Osteocyte (in vitro differentiated cells): ENCODE results near the gene LDB1. TPM values are rescaled to one million over a fixed set of nuclear protein-coding genes. Genes with fewer than 3 reads are reported as not detected.
A peak's percentile ranks its signal among the peaks of the same experiment; 100 is the strongest.

Experiments used
- DNase-seq: peaks from one replicate; pipeline ENCODE4 v3.0.0; 2021; ENCODE audit warnings: mixed read lengths; ENCODE audit not compliant: unreplicated experiment; ENCODE audit errors: extremely low spot score
- H3K27ac Mint-ChIP-seq: one replicate; pipeline ENCODE4 v1.8.0; 2021; ENCODE audit warnings: mild to moderate bottlenecking, mixed read lengths; ENCODE audit not compliant: unreplicated experiment
- H3K27me3 Mint-ChIP-seq: one replicate; pipeline ENCODE4 v1.8.0; 2021; ENCODE audit warnings: mixed read lengths; ENCODE audit not compliant: unreplicated experiment
- H3K36me3 Mint-ChIP-seq: one replicate; pipeline ENCODE4 v1.8.0; 2021; ENCODE audit warnings: mixed read lengths; ENCODE audit not compliant: unreplicated experiment
- H3K4me1 Mint-ChIP-seq: one replicate; pipeline ENCODE4 v1.8.0; 2021; ENCODE audit warnings: mixed read lengths; ENCODE audit not compliant: unreplicated experiment
- H3K4me3 Mint-ChIP-seq: one replicate; pipeline ENCODE4 v1.8.0; 2021; ENCODE audit warnings: mild to moderate bottlenecking, moderate library complexity, mixed read lengths; ENCODE audit not compliant: unreplicated experiment
- H3K9me3 Mint-ChIP-seq: one replicate; pipeline ENCODE4 v1.8.0; 2021; ENCODE audit warnings: mixed read lengths; ENCODE audit not compliant: unreplicated experiment
- total RNA-seq: library from RNA; stranded (reverse); gene quantifications from 2 replicates; pipeline ENCODE4 v1.2.1, GENCODE V29; 2021
- TF ChIP-seq, protein P1 (sequence below): fragments of 200-600 bp; sonication (generic); IDR thresholded peaks from 2 replicates; pipeline ENCODE4 v1.5.0; 2021; ENCODE audit warnings: antibody characterized with exemption, mild to moderate bottlenecking, moderate library complexity

LDB1 gene
- total RNA-seq, 1 donor from 2014 or later: 114 TPM

DNA sequence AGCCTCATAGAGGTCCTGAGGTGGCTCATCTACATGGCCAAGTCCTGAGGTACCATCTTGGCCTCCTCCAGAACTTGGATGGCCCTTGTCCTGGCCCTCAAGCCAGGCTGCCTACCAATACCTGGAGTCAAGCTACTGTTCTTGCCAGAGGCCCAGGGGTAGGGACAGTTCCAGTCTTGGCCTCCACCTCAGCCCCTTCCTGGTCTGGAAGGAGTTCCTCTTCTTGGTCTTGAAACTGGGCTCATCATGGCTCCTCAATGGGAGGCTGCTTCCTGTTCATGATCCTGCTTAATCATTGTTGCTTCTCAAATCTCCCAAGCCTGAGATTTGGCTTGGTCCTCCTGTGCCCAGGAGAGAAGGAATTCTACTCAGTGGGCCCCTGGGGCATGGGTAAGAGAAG is 51.1 kb downstream of the LDB1 start:
- Mint-ChIP-seq H3K27me3 (no peaks in the 10 kb centered on the region), H3K4me3 (no peak overlapping the region), H3K4me1 (peaks cover 22% of the 10 kb centered on the region), H3K27ac (peak overlapping the region; percentile 27), H3K9me3 (no peaks in the 10 kb centered on the region), H3K36me3 (no peaks in the 10 kb centered on the region)
- TF ChIP-seq, protein P1, sequence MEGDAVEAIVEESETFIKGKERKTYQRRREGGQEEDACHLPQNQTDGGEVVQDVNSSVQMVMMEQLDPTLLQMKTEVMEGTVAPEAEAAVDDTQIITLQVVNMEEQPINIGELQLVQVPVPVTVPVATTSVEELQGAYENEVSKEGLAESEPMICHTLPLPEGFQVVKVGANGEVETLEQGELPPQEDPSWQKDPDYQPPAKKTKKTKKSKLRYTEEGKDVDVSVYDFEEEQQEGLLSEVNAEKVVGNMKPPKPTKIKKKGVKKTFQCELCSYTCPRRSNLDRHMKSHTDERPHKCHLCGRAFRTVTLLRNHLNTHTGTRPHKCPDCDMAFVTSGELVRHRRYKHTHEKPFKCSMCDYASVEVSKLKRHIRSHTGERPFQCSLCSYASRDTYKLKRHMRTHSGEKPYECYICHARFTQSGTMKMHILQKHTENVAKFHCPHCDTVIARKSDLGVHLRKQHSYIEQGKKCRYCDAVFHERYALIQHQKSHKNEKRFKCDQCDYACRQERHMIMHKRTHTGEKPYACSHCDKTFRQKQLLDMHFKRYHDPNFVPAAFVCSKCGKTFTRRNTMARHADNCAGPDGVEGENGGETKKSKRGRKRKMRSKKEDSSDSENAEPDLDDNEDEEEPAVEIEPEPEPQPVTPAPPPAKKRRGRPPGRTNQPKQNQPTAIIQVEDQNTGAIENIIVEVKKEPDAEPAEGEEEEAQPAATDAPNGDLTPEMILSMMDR: no peak
- no peak for DNase-seq

DNA sequence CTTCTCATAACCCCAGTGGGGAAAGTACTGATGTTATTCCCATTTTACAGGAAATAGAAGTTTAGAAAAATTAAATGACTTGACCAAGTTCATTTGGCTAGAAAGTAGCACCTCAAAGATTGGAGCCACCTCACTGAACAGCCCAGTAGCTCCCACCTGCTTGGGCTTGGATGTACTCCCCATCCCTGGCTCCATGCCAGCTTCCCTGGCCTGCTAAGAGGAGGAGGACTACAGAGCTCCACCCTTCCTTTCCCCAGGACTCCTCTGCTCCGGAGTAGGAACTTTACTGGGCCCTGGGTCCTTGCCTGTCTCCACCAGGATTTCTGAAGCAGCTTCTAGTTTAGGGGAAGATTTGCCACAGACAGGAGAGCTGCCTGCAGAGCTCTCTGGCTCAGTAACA is 52.0 kb downstream of the LDB1 start:
- peaks cover 22% of the 10 kb centered on the region for H3K4me1 Mint-ChIP-seq
- H3K27ac Mint-ChIP-seq: no peak overlapping the region
- no peaks in the 10 kb centered on the region for H3K36me3 Mint-ChIP-seq
- H3K4me3 Mint-ChIP-seq: no peak overlapping the region
- no peaks in the 10 kb centered on the region for H3K27me3 Mint-ChIP-seq
- TF ChIP-seq, protein P1: no peak
- DNase-seq: no peak
- no peaks in the 10 kb centered on the region for H3K9me3 Mint-ChIP-seq

DNA sequence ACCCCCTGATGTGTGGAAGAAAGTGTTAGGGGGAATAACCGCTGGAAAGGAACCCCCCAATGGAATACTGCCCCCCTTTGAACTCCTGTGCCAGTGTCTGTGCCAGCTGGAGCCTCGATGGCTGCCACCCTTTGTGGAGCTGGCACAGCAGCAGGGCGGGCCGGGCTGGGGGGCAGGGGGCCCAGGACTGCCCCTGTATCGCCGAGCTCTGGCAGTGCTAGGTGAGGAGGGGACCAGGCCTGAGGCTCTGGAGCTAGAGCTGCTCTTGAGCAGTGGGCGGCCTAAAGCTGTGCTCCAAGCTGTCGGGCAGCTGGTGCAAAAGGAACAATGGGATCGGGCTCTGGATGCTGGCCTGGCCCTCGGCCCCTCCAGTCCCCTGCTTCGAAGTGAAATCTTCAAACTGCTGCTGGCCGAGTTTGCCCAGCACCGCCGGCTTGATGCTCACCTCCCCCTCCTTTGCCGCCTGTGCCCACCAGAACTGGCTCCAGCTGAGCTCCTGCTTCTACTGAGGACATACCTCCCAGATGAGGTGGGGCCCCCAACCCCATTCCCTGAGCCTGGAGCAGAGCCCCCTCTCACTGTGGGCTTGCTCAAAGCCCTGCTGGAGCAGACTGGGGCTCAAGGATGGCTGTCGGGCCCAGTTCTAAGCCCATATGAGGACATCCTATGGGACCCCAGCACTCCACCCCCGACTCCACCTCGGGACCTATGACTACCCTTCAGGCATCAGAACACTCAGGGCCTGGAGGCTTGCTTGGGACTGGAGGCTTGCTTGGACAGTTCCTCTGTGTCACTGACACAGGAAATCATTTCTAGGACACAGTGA is 52.9 kb downstream of the LDB1 start:
- H3K9me3 Mint-ChIP-seq: no peaks in the 10 kb centered on the region
- DNase-seq: no peak
- no peak overlapping the region for H3K27ac Mint-ChIP-seq
- H3K4me1 Mint-ChIP-seq: peaks cover 19% of the 10 kb centered on the region
- no peaks in the 10 kb centered on the region for H3K27me3 Mint-ChIP-seq
- H3K36me3 Mint-ChIP-seq: no peaks in the 10 kb centered on the region
- peak overlapping the region; percentile 51 for H3K4me3 Mint-ChIP-seq
- TF ChIP-seq, protein P1: no peak

DNA sequence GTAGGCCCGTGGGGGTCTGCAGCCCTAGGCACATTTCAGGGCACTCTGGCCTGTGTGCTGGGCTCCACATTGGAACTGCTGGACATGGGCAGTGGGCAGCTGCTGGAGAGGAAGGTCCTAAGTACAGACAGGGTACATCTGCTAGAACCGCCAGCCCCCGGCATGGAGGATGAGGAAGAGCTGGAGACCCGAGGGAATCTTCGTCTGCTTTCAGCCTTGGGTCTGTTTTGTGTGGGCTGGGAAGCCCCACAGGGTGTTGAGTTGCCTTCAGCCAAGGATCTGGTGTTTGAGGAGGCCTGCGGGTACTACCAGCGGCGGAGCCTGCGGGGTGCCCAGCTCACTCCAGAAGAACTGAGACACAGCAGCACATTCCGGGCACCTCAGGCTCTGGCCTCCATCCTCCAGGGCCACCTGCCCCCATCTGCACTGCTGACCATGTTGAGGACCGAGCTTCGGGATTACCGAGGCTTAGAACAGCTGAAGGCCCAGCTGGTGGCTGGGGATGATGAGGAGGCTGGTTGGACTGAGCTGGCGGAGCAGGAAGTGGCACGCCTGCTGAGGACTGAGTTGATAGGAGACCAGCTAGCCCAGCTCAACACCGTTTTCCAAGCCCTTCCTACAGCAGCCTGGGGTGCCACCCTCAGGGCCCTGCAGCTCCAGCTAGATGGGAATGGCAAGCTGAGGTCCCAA is 53.6 kb downstream of the LDB1 start:
- TF ChIP-seq, protein P1: no peak
- Mint-ChIP-seq H3K27me3 (no peaks in the 10 kb centered on the region), H3K27ac (no peak overlapping the region), H3K36me3 (no peaks in the 10 kb centered on the region), H3K9me3 (no peaks in the 10 kb centered on the region), H3K4me3 (peak overlapping the region; percentile 83), H3K4me1 (peaks cover 19% of the 10 kb centered on the region)
- DNase-seq: no peak
